Adrenal gland (tissue), 12 donors: ENCODE measurements around the gene ATPAF2. TPM values are rescaled to one million over a fixed set of nuclear protein-coding genes. Genes with fewer than 3 reads are reported as not detected.

ENCODE experiments used
- DNase-seq, 7 donors: peaks; one replicate each; pipeline ENCODE4 v3.0.0-alpha.2; 2019 to 2020
- H3K27ac ChIP-seq, 5 donors: fragments of 200-600 bp; sonication (generic) in 4 of 5; 1 replicate in 3 of 5; 2 replicates in 2 of 5; pipeline versions ENCODE4 v1.5.1 to v1.8.0; 2016 to 2020; ENCODE audit warnings: mild to moderate bottlenecking in 1 of 5
- H3K27me3 ChIP-seq: fragments of 200-600 bp; 2 replicates; pipeline ENCODE4 v1.8.0; 2021
- H3K36me3 ChIP-seq, 2 donors: fragments of 200-600 bp; replicated peaks in 1 of 2; 1 replicate in 1 of 2; 2 replicates in 1 of 2; pipeline versions ENCODE4 v1.5.1 to v1.8.0; 2018 to 2022
- H3K4me1 ChIP-seq, 2 donors: fragments of 200-600 bp; replicated peaks in 1 of 2; 1 replicate in 1 of 2; 2 replicates in 1 of 2; pipeline versions ENCODE4 v1.5.1 to v1.8.0; 2018 to 2021
- H3K4me3 ChIP-seq, 4 donors: fragments of 200-600 bp; sonication (generic) in 3 of 4; one replicate each; pipeline ENCODE4 v1.5.1; 2016 to 2018
- H3K9me3 ChIP-seq, 3 donors: fragments of 200-600 bp; sonication (generic) in 1 of 3; replicated peaks in 1 of 3; 1 replicate in 2 of 3; 2 replicates in 1 of 3; pipeline versions ENCODE4 v1.5.1 to v1.8.0; 2016 to 2021
- CTCF ChIP-seq, 6 experiments: fragments of 450-650 bp in 4 of 6; fragments of 200-600 bp in 2 of 6; sonication (generic) in 1 of 6; IDR thresholded peaks; 1 replicate in 5 of 6; 2 replicates in 1 of 6; pipeline versions ENCODE4 v1.5.1 to v1.8.0; 2016 to 2021; ENCODE audit warnings: antibody characterized with exemption in 6 of 6, mild to moderate bottlenecking in 2 of 6, moderate library complexity in 1 of 6
- POLR2A ChIP-seq, 2 donors: fragments of 450-650 bp; IDR thresholded peaks; one replicate each; pipeline ENCODE4 v1.6.1; 2017; ENCODE audit warnings: antibody characterized with exemption in 2 of 2, mild to moderate bottlenecking in 2 of 2, moderate library complexity in 1 of 2
- WGBS, 4 donors: extraction: QIAGEN DNeasy Blood & Tissue Kit in 2 of 4; methylation state at CpG; one replicate each; pipeline versions ENCODE4 v1.1.5 to v1.1.7; 2013 to 2017; 5-methylcytosine and 5-hydroxymethylcytosine counted together
- intact Hi-C, 2 donors: fragments of 100-400 bp; cut with DNase I; formaldehyde crosslinking; loops; one replicate each; pipeline versions ENCODE4 v1.14.1 to v1.15.0; 2022 to 2023
- polyA plus RNA-seq, 3 donors: library from polyadenylated mRNA; stranded (reverse); fragments of 200-250 nt in 2 of 3; fragments of 350-450 nt in 1 of 3; fragmentation: Illumina TruSeq in 1 of 3; extraction: RNeasy Lipid Tissue Mini Kit (QIAGEN cat#74804) in 1 of 3; gene quantifications; one replicate each; pipeline ENCODE4 v1.2.3, GENCODE V29; 2013 to 2014
- total RNA-seq, 9 donors: library from RNA; depleted of rRNA in 4 of 9; stranded (reverse); fragments of >200 nt in 4 of 9; fragments of 120-200 nt in 1 of 9; fragmentation: NEBNext Ultra II Directional in 1 of 9; extraction: Animal tissue kit (Norgen Biotek cat#: 25700) in 1 of 9; gene quantifications; one replicate each; pipeline versions ENCODE4 v1.1.0 to v1.2.4, GENCODE V29; 2013 to 2023
- donor health status: healthy with polysubstance abuse.
- donor health status: Bipolar disorder and iron deficiency.
- donor health status: DM: yes; HTN: yes; CAD: no.
- donor health status: DM: no; HTN: no; CAD: no.
- donor health status: DM: no; HTN: no; CAD: no.
- donor health status: DM: yes; HTN: yes; CAD: no.

Gene ATPAF2
- total and polyA plus RNA-seq, 12 donors = 32.5 to 68.6 (median 45.4) TPM

GRCh38 chr17:18006495-18007239, 32.3 kb downstream of the ATPAF2 start:
- WGBS, 4 donors = 83 to 94% (median 87%) methylated on average over 16 to 31 of the region's 31 CpGs
- no peaks in the 10 kb centered on the region for H3K9me3 ChIP-seq
- H3K27me3 ChIP-seq = no peaks in the 10 kb centered on the region
- TF ChIP-seq CTCF (IDR thresholded peaks at IDR 0.05) (no peak), POLR2A (IDR thresholded peaks at IDR 0.05) (no peak)
- DNase-seq = no peak
- H3K4me3 ChIP-seq = no peak overlapping the region
- no peaks in the 10 kb centered on the region for H3K36me3 ChIP-seq
- intact Hi-C loops = no loop called here
- no peak overlapping the region for H3K27ac ChIP-seq
- H3K4me1 ChIP-seq = no peaks in the 10 kb centered on the region

GRCh38 chr17:18005496-18005895, 33.5 kb downstream of the ATPAF2 start:
- no peak for TF ChIP-seq CTCF (IDR thresholded peaks at IDR 0.05)
- TF ChIP-seq POLR2A (IDR thresholded peaks at IDR 0.05) = no peak
- DNase-seq = no peak
- H3K4me1 ChIP-seq = no peaks in the 10 kb centered on the region
- no peak overlapping the region for H3K4me3 ChIP-seq
- WGBS, 4 donors = 88 to 93% (median 89%) methylated on average over 1 to 3 of the region's 3 CpGs
- intact Hi-C loops = no loop called here
- H3K9me3 ChIP-seq = no peaks in the 10 kb centered on the region
- H3K27ac ChIP-seq = no peak overlapping the region
- H3K27me3 ChIP-seq = no peaks in the 10 kb centered on the region
- no peaks in the 10 kb centered on the region for H3K36me3 ChIP-seq

- no peaks in the 10 kb centered on the region for H3K9me3 ChIP-seq
- H3K36me3 ChIP-seq = no peaks in the 10 kb centered on the region
- no peak overlapping the region for H3K4me3 ChIP-seq
- no peak for DNase-seq
- intact Hi-C loops = no loop called here
- no peaks in the 10 kb centered on the region for H3K4me1 ChIP-seq
- H3K27me3 ChIP-seq = no peaks in the 10 kb centered on the region
- no peak overlapping the region for H3K27ac ChIP-seq
- TF ChIP-seq POLR2A (IDR thresholded peaks at IDR 0.05) (no peak), CTCF (IDR thresholded peaks at IDR 0.05) (peak in 1 of 6 experiments; percentile 5)
- WGBS, 4 donors = 78 to 94% (median 92%) methylated on average over 8 to 9 of the region's 9 CpGs
Measured at GRCh38 chr17:18004884-18005305, 34.1 kb downstream of the ATPAF2 start.

- H3K36me3 ChIP-seq = no peaks in the 10 kb centered on the region
- 84 to 90% (median 90%) methylated on average over 8 to 9 of the region's 9 CpGs for WGBS, 4 donors
- H3K4me3 ChIP-seq = no peak overlapping the region
- no peak overlapping the region for H3K27ac ChIP-seq
- intact Hi-C loops = no loop called here
- H3K9me3 ChIP-seq = no peaks in the 10 kb centered on the region
- TF ChIP-seq CTCF (IDR thresholded peaks at IDR 0.05) (no peak), POLR2A (IDR thresholded peaks at IDR 0.05) (no peak)
- H3K27me3 ChIP-seq = no peaks in the 10 kb centered on the region
- no peaks in the 10 kb centered on the region for H3K4me1 ChIP-seq
- DNase-seq = no peak
Measured at GRCh38 chr17:18004345-18004744, 34.6 kb downstream of the ATPAF2 start.
